Ureter (tissue), 1 donor: Measurements from ENCODE around the gene LIPC. TPM values are rescaled to one million over a fixed set of nuclear protein-coding genes. Genes with fewer than 3 reads are reported as not detected.

Source experiments
- DNase-seq: peaks from one replicate; pipeline ENCODE4 v3.0.0-alpha.2; 2020; ENCODE audit warnings: low spot score
- total RNA-seq: library from RNA; stranded (reverse); gene quantifications from one replicate; pipeline ENCODE4 v1.2.4, GENCODE V29; 2023
- donor health status: DM: yes; HTN: yes; CAD: no.

The LIPC gene
- total RNA-seq, 1 donor from 2014 or later, result 10.5 TPM

DNA sequence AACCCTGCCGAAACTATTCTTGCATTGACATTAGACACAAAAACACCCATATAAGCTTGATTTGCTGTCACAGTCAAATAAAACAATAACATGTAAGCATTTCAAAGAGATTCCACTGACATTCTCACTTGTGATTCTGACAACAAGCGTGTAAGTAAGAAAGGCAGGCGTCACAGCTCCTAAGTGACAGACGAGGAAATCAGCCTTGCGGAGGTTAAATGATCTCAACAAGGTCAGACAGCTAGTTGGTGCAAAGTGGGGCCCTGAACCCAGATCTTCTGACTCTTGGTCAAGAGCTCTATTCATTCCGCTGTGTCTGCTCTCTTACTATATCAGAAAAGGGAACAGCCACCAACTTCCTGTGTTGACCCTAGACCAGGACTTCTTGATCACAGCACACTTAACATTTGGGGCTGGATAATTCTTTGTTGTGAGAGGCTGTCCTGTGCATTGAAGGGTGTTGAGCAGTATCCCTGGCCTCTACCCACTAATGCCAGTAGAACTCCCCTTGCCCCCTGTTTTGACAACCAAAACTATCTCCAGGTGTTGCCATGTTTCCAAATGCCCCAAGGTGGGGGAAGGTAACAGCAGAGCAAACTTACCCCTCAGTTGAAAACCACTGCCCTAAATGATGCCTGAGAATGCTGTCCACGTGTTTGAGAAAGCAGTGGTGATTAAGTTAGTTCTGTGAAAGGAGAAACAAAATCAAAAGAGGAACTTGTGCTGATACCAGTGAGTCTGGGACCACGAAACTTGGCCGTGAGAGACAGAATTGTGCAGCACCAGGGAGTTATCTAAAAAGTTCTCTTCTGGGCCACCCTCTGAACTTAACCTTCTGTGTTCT, 86.1 kb downstream of the LIPC start:
- DNase-seq, result no peak

DNA sequence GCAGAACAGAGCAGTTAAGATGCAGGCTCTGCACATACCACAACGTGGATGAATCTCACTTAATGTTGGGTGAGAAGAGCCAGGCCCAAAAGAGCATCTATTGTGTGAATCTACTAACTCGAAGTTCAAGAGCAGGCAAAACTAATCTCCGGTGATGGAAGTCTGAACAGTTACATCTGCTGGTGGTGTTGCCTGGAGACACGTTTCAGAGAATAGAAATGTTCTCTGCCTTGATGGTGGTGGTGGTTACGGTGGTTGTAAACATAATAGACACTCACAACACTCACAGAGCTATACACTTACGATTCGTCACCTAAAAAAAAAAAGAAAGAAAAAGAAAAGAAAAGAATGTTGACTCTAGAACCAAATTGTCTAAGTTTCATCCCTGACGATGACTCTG, 86.8 kb downstream of the LIPC start:
- no peak for DNase-seq

DNA sequence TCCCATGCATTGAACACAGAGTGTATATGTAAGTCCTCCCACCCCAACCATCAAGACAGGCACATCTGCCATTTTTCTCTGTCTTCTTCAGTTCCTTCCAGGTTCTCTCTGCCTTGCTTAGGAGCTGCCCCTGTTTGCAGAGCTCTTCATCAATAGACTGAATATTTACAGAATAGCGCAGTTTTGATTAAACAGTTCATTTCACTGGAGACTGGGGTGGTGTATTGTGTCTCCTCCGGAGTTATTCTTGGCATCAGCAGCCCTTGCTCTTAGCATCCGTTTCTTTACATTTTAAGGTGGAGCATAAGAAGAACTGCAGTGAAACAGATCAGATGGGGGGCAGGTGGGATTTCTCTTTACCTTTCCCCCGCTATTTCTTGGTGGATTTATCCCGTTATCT, 87.7 kb downstream of the LIPC start:
- no peak for DNase-seq

DNA sequence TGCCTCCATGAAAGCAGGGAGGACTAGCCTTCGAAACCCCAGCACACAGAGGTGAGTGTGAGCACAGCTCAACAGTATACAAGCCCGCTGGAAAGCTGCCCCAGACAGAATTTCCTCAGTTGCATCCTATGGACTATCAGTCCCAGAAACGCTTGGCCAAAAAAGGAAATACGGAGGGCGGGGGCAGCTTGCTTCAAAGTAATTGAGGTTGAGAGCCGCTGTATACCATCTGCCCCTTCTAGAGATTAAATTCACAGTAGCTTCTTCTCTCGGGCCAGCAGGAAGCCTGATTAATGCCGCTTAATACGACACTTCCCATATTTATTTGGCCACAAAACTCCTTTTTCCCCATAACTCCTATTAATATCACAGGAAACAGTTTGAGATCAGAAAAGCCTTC, 88.7 kb downstream of the LIPC start:
- DNase-seq, result no peak

DNA sequence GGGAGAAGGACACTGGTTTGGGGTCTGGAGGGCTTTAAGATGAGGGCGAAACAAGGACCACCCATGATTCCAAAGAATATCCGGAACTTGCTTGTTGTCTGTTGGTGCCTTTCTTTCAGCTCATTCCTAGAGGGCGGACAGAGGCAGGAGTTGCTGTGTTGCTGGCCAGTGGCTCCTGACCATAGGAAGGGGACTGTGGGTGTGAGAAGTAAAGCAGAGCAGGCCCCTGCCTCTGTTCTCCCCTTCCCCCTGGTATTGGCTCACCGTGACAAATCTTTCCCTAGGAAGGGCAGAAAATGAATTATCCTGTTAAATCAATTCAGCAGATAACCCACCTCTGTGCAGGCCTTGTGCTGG, 89.1 kb downstream of the LIPC start:
- no peak for DNase-seq

DNA sequence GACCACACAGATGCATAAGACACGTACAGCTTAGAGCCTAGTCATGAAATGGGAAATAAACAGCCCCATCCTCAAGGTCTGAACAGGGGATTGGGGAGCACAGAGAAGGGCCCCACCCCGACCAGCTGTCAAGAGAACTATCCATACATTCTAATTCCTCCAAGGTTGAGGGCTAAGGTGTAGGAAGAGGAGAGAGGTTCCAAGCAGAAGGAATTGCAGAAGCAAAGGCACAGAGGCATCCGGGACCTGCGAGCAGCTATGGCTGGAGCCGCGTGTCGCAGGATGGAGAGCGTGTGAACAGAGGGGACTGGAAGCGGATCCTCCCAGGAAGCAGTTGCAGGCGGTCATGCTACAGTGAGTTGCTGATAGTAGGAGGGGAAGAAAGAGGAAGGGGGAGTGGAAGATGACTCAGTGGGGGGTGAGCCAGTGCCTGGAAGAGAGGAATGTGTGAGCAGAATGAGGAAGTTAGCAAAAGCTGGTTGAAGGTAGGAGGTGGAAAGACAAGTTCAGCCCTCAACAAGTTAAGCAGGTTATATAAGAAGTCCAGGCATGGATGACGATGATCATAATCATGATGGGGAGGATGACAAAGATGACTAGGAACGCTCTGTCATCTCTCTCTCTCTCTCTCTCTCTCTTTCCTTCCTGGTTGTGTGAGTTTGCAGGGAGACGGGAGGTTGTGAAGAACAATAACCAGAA, 89.7 kb downstream of the LIPC start:
- peak; percentile 88 for DNase-seq

DNA sequence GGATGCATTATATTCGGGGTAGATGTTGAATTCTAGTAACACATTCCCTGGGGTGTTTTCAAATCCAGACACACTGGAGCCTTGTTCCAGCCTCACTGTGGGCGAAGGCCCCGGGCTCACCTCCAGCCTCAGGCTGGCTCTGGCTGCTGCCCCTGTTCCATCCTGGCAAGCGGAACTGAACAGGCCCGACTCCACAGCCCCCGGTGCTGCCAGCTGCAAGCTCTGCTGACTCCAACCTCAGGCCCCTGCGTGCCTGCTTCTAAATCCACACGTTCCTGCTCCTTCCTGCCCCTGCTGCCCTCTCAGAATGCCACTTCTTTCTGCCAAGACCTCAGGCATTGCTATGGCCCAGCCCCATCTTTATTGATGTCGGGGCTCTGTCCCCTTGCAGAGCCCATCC, 90.6 kb downstream of the LIPC start:
- no peak for DNase-seq

DNA sequence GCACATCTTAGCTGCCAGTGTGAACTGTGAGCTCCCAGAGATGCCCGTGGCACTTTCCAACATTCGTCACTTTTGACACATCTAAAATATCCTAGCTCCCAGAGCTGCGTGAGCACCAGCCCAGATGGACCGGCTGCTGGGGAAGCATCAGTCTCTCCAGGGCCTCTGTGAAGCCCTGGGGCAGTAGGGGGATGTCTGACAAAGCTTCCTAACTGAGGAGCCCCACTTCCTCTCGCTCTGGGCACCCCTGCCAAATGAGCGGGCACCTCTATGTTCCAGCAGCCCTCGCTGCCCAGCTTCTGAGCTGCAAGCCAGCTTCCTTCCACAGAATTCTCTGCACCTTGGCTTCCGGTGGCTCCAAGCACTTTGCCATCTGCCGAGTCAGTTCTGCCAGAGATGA, 91.1 kb downstream of the LIPC start:
- DNase-seq, result no peak

DNA sequence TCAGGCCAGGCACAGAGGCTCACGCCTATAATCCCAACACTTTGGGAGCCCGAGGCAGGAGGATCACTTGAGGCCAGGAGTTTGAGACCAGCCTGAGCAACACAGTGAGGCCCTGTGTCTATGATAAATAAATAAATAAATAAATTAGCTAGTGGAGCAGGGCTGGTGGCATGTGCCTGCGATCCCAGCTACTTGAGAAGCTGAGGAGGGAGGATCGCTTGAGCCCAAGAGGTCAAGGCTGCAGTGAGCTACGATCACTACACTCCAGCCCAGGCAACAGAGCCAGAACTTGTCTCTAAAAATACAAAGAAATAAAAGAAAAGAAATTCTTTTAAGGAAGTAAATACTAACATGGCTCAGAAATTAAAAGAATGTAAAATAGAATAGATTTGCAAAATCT, 91.8 kb downstream of the LIPC start:
- DNase-seq, result no peak

DNA sequence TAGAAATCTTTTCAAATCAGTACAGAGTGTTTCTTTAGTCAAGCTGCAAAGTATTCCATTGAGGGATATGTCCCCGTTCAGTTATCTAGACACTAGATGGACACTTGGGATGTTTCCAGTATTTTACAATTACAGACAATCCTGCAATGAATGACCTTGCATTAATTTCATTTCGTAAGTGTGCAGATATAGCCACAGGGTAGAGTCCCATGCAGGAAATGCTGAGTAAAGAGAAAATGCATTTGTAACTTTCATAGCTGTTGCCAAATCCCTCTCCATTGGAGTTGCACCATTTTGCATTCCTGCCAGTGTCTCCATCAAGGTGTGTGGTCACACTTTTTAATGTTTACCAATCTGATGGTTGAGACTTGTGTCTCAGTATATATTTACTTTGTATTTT, 92.5 kb downstream of the LIPC start:
- no peak for DNase-seq

DNA sequence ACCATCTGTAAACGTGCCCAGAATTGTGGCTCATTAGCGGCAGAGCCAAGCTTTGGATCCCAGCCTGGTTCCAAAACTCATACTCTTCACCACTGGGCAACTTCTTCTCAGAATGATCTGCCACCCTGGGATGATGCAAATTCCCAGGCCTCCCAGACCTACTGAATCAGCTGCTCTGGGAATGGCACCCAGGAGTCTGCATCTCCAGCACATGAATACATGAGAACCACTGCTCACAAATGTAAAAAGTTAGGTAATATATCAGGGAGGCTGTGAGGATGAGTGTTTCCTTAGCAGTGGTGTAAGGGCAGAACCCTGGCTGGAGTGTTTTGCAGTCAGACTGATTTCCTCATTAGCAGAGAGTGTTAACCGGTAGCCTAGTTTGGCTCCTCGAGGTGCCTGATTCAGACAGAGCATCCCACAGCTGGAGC, 94.2 kb downstream of the LIPC start:
- DNase-seq, result no peak

DNA sequence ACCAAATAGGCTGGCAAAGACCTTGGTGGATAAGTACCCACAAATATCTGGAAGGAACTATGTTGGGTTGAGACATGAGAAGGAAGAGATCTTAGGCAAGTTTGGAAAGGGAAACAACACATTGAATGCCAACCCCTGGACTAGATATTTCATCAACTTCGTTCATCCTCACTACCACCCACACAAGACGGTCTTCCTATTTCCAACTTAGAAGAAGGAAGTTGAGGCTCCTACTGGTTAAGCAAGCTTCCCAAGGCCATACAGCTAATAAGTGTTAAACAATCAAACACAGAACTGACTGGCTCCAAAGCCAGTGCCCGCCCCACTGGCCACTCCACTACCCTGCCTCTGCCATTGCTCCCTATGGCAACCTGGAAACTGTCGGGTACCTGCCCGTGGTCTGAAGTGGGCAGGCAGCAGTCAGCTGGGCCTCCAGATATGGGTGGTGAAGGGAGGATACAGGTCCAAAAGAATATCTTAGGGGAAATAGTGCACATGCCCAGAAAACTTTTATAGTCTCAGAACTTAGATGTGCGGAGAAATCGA, 94.9 kb downstream of the LIPC start:
- no peak for DNase-seq

DNA sequence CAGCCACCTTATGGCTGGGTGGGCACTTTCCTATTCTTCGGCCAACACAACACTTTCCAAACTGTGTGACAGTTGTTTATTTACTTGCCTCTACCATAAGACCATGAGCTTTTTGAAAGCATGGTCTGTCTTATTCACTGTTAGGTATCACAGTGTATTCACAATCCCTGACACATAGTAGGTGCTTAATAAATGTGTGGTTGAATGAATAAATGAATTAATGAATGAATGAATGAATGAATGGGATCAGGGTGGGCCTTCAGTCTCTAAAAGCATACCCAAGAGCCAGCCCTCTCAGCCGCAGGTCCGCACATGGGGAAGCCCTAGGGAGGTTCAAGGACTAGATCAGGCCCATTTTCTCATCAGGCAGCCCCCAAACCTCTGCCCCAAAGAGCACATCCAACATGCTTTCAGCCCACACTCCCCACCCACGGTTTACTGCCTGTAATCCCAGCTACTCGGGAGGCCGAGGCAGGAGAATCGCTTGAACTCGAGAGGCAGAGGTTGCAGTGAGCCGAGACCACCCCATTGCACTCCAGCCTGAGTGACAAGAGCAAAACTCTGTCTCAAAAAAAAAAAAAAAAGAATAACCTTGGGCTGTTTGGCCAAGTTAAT, 95.9 kb downstream of the LIPC start:
- DNase-seq, result no peak

DNA sequence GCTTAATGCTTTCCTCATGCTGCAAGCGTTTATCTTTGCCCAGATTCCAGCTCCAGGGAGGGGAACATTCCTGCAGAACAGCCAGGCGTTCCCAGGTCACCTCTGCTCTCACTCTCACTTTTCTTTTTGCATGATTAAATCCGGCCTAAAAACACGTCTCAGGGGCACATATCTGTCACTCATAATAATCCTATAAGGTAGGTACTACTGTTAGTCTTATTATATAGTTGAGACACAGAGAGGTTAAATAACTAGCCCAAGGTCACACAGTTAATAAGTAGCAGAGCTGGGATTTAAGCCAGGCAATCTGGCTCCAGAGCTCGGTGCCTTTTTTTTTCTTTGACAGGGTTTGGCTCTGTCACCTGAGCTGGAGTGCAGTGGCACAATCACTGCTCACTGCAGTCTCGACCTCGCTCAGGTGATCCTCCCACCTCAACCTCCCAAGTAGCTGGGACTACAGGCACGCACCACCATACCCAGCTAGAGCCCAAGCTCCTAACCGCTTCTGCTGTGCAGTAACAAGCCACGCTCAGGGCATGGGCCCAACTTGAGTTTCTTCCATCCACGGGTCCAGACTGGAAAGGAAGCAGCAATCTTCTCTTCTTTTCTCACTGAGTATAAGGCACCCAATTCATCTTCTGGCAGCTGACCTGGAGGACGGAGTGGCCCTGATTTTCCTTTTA, 96.5 kb downstream of the LIPC start:
- no peak for DNase-seq

DNA sequence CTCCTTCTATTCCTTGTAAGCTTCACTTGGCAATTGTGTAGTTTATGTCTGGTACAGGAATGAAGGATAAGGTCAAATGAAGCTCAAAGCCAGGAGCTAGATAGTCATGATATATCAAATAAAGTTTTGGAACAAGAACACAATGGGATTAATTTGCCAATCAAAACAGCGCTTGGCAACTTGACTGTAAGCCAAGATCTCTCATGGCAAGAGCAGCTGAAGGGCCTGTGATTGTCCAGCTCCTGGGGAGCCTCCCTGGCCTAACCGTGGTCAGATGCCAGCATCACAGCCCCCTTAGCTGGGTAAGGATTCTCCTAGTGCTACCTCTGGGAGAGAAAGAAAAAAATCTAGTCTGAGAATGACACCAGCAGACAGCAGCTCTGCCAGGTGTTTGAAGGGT, 97.2 kb downstream of the LIPC start:
- no peak for DNase-seq

DNA sequence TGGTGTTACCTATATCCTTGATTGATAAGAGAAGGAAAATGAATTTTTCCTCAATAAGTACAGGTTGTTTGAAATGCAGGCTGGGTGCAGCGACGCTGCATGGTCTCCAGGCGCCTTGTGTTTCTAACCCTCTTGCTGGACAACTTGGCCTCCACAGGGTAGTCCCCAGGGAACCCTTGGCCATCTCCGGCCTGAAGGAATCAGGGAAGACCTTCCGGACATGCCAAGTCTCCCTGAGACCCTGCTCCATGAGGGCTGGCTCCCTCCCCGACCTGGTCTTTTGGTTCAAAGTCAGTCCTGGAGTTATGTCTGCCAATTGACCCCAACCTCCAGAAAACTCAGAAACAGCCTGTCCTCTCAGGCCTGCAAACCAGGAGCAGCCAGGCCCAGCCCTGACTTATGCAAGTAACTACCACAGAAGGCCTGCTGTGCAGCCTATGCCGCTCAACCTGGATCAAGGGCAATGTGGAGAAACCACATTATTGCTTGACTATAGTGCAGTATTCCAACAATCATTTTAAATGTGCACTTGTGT, 98.3 kb downstream of the LIPC start:
- DNase-seq, result no peak

DNA sequence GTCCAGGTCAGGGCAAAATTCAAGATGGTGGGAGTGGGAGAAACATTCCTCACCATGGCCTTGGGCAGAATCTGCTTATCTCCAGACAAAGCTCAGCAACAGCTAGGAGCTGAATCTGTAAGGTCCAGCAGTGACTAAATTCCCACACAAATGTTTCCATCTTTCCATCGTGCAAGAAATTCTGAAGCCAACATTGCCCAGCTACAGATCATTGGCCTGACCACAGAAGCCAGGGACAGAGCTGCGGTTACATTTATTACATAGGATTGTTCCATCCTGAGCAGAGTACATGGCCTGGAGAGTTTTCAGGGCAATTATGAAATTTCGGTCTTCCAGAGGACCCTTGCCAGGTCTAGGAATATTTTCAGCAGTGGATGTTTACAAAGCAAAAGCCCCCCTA, 100.3 kb downstream of the LIPC start:
- no peak for DNase-seq

DNA sequence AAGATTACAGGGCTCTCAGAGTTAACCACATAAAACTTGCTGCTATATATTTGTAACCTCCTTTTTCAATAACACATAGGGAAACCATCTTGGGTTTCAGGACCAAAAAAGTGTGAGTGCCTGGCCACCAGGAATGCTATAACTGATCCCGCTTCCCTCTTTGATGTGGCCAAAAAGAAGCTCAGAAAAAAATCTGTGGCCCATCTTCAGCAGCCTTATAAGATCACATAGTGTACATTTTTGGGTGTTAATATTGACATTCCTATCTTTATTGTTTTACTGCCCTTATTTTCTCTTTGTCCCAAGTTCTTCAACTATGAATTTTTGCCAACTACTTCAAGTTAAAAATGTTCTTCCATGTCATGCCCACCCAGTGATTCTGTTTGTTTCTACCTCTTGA, 102.8 kb downstream of the LIPC start:
- no peak for DNase-seq

DNA sequence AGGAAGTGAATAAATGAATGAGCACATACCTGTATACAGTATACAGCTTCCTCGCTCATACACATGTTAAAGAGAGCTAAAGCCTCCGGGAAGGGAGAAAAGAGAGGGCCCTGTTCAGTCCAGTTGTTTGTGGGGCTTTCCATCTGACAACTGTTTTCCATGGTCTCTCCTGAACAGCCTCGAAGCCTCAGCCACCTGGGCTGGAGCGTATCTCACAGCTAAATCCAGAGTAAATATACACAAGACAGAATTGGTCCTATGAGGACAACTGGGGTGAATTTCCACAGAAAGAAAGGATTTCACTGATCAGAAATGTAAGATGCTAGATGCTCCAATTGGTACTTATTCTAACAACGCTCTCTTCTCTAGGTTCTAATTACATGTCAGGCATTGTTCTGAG, 103.5 kb downstream of the LIPC start:
- DNase-seq, result no peak

DNA sequence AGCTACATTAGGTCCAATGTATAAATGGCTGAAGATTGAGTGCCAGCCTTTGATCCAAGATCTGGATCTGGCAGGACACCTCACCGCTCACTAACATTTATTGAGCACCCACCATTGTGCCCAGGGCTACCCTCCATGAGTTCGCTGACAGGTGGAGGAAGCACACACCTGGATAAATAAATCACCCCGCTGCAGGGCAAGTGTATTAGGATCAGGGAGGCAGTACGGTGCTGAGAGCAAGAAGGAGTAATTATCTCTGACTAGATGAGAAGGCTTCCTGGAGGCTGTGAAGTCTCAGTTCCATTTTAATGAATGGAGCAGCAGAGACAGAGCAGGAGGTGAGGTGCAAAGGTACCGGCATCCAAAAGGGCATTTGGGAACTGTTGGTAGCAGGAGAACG, 104.1 kb downstream of the LIPC start:
- DNase-seq, result no peak

DNA sequence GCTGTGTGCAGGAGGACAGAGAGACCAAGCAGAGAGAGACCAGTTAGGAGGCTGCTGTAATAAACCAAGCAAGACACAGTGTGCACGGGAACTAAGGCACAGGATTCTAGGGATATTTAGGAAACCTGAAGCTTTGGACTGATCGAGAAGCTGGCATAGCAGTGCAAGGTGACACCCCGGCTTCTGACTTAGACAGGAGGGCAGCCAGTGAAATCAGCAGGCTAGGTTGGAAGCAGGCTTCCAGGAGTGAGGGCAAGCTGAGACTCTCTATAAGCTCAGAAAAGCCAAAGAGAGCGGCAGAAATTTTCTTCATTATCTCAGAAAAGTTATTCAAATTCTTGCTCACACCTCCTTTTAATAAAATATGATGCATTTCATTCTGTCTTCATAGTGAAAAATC, 104.6 kb downstream of the LIPC start:
- DNase-seq, result no peak

DNA sequence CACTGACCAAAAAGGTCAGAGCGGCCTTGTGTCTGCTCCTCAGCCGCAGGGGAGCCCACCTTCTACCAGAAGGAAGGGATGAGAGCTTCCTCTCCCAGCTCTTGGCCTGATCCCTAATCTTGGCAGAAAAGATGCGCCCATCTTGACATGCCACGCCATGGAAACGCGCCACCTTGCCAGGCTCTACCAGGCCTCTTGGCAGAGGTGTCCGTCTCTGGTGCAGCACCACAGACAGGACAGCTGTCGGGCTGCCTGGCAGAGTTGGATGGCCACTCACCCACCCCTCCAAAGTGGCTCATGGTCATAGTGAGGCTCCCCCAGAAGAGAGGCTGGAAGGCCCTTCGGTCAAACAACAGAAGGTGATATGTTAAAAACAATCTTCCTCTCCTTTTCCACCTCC, 105.2 kb downstream of the LIPC start:
- DNase-seq, result no peak
